Measurements from ENCODE around the gene PAX7.
"Not testable (repeated sequence)": the region's sequence is repeated elsewhere in the genome, so short reads cannot be mapped to it uniquely, and the experiment has no call there.

PAX7 gene

GRCh38 chr1:18630511-18631495 is at the start of gene PAX7:
Gene PAX7 (plus strand): TSS chr1:18630846. CDS start chr1:18631604, 758 bp downstream.
- peaks cover 42% of the 10 kb centered on the region for H3K4me1 ChIP-seq (ENCODE audit: control insufficient read depth, insufficient read depth, low read length)
- no peaks in the 10 kb centered on the region for H3K36me3 ChIP-seq (ENCODE audit: control insufficient read depth, insufficient read depth, low read length)
- peak within 1 kb of the TSS; percentile 49 for H3K27ac ChIP-seq (ENCODE audit: low read depth, low read length)
- H3K27me3 ChIP-seq (ENCODE audit: control insufficient read depth, insufficient read depth, low read length) = peaks cover 98% of the 10 kb centered on the region
- H3K4me3 ChIP-seq (ENCODE audit: low read depth, low read length) = peak within 1 kb of the TSS; percentile 61
- no peaks in the 10 kb centered on the region for H3K9me3 ChIP-seq (ENCODE audit: control insufficient read depth, insufficient read depth, low read length)
- H3K9ac ChIP-seq (ENCODE audit: low read depth, low read length) = no peak within 1 kb of the TSS

- H3K9me3 ChIP-seq (ENCODE audit: control insufficient read depth, insufficient read depth, low read length) = no peaks in the 10 kb centered on the region
- no peak overlapping the region for H3K9ac ChIP-seq (ENCODE audit: low read depth, low read length)
- H3K4me1 ChIP-seq (ENCODE audit: control insufficient read depth, insufficient read depth, low read length) = peaks cover 7% of the 10 kb centered on the region; the same call in 1 of the 2 replicates
- no peak overlapping the region for H3K4me3 ChIP-seq (ENCODE audit: low read depth, low read length)
- peaks cover 3% of the 10 kb centered on the region; the same call in 1 of the 2 replicates for H3K27me3 ChIP-seq (ENCODE audit: control insufficient read depth, insufficient read depth, low read length)
- no peaks in the 10 kb centered on the region for H3K36me3 ChIP-seq (ENCODE audit: control insufficient read depth, insufficient read depth, low read length)
- H3K27ac ChIP-seq (ENCODE audit: low read depth, low read length) = no peak overlapping the region
Measured at GRCh38 chr1:18581420-18581880, 49.2 kb upstream of the PAX7 start.

GRCh38 chr1:18582890-18583289 is 47.8 kb upstream of the PAX7 start:
- no peak overlapping the region for H3K27ac ChIP-seq (ENCODE audit: low read depth, low read length)
- H3K27me3 ChIP-seq (ENCODE audit: control insufficient read depth, insufficient read depth, low read length) = peaks cover 3% of the 10 kb centered on the region; the same call in 1 of the 2 replicates
- H3K9me3 ChIP-seq (ENCODE audit: control insufficient read depth, insufficient read depth, low read length) = no peaks in the 10 kb centered on the region
- peaks cover 7% of the 10 kb centered on the region; the same call in 1 of the 2 replicates for H3K4me1 ChIP-seq (ENCODE audit: control insufficient read depth, insufficient read depth, low read length)
- H3K36me3 ChIP-seq (ENCODE audit: control insufficient read depth, insufficient read depth, low read length) = no peaks in the 10 kb centered on the region
- no peak overlapping the region for H3K9ac ChIP-seq (ENCODE audit: low read depth, low read length)
- H3K4me3 ChIP-seq (ENCODE audit: low read depth, low read length) = no peak overlapping the region

GRCh38 chr1:18583326-18583941 is 47.2 kb upstream of the PAX7 start:
- peaks cover 3% of the 10 kb centered on the region; the same call in 1 of the 2 replicates for H3K27me3 ChIP-seq (ENCODE audit: control insufficient read depth, insufficient read depth, low read length)
- no peaks in the 10 kb centered on the region for H3K36me3 ChIP-seq (ENCODE audit: control insufficient read depth, insufficient read depth, low read length)
- no peak overlapping the region for H3K4me3 ChIP-seq (ENCODE audit: low read depth, low read length)
- H3K27ac ChIP-seq (ENCODE audit: low read depth, low read length) = no peak overlapping the region
- peaks cover 7% of the 10 kb centered on the region; the same call in 1 of the 2 replicates for H3K4me1 ChIP-seq (ENCODE audit: control insufficient read depth, insufficient read depth, low read length)
- H3K9me3 ChIP-seq (ENCODE audit: control insufficient read depth, insufficient read depth, low read length) = no peaks in the 10 kb centered on the region
- no peak overlapping the region for H3K9ac ChIP-seq (ENCODE audit: low read depth, low read length)

GRCh38 chr1:18586016-18586415 is 44.6 kb upstream of the PAX7 start:
- H3K36me3 ChIP-seq (ENCODE audit: control insufficient read depth, insufficient read depth, low read length); H3K9ac ChIP-seq (ENCODE audit: low read depth, low read length); H3K4me3 ChIP-seq (ENCODE audit: low read depth, low read length); H3K4me1 ChIP-seq (ENCODE audit: control insufficient read depth, insufficient read depth, low read length); H3K9me3 ChIP-seq (ENCODE audit: control insufficient read depth, insufficient read depth, low read length); H3K27me3 ChIP-seq (ENCODE audit: control insufficient read depth, insufficient read depth, low read length); H3K27ac ChIP-seq (ENCODE audit: low read depth, low read length): not testable (repeated sequence)

- Histone ChIP-seq H3K36me3 (ENCODE audit: control insufficient read depth, insufficient read depth, low read length) (no peaks in the 10 kb centered on the region), H3K27me3 (ENCODE audit: control insufficient read depth, insufficient read depth, low read length) (no peaks in the 10 kb centered on the region), H3K9me3 (ENCODE audit: control insufficient read depth, insufficient read depth, low read length) (no peaks in the 10 kb centered on the region), H3K4me3 (ENCODE audit: low read depth, low read length) (no peak overlapping the region), H3K27ac (ENCODE audit: low read depth, low read length) (no peak overlapping the region), H3K4me1 (ENCODE audit: control insufficient read depth, insufficient read depth, low read length) (peaks cover 7% of the 10 kb centered on the region; the same call in 1 of the 2 replicates), H3K9ac (ENCODE audit: low read depth, low read length) (no peak overlapping the region)
Measured at GRCh38 chr1:18588093-18588492, 42.6 kb upstream of the PAX7 start.

- H3K27ac ChIP-seq (ENCODE audit: low read depth, low read length) = no peak overlapping the region
- no peaks in the 10 kb centered on the region for H3K9me3 ChIP-seq (ENCODE audit: control insufficient read depth, insufficient read depth, low read length)
- H3K4me3 ChIP-seq (ENCODE audit: low read depth, low read length) = no peak overlapping the region
- H3K9ac ChIP-seq (ENCODE audit: low read depth, low read length) = no peak overlapping the region
- no peaks in the 10 kb centered on the region for H3K4me1 ChIP-seq (ENCODE audit: control insufficient read depth, insufficient read depth, low read length)
- peaks cover 11% of the 10 kb centered on the region; the same call in 1 of the 2 replicates for H3K27me3 ChIP-seq (ENCODE audit: control insufficient read depth, insufficient read depth, low read length)
- H3K36me3 ChIP-seq (ENCODE audit: control insufficient read depth, insufficient read depth, low read length) = no peaks in the 10 kb centered on the region
Measured at GRCh38 chr1:18592368-18592767, 38.3 kb upstream of the PAX7 start.

- H3K27ac ChIP-seq (ENCODE audit: low read depth, low read length) = no peak overlapping the region
Measured at GRCh38 chr1:18597160-18598042, 33.2 kb upstream of the PAX7 start.

GRCh38 chr1:18599086-18599485 is 31.6 kb upstream of the PAX7 start:
- Histone ChIP-seq H3K27me3 (ENCODE audit: control insufficient read depth, insufficient read depth, low read length) (peaks cover 11% of the 10 kb centered on the region; the same call in 1 of the 2 replicates), H3K9me3 (ENCODE audit: control insufficient read depth, insufficient read depth, low read length) (no peaks in the 10 kb centered on the region), H3K9ac (ENCODE audit: low read depth, low read length) (no peak overlapping the region), H3K4me1 (ENCODE audit: control insufficient read depth, insufficient read depth, low read length) (peaks cover 5% of the 10 kb centered on the region; the same call in 1 of the 2 replicates), H3K27ac (ENCODE audit: low read depth, low read length) (no peak overlapping the region), H3K4me3 (ENCODE audit: low read depth, low read length) (no peak overlapping the region), H3K36me3 (ENCODE audit: control insufficient read depth, insufficient read depth, low read length) (no peaks in the 10 kb centered on the region)

More at GRCh38 chr1:18597160-18598042, 33.2 kb upstream of the PAX7 start:
- Histone ChIP-seq H3K4me1 (ENCODE audit: control insufficient read depth, insufficient read depth, low read length) (no peaks in the 10 kb centered on the region), H3K9me3 (ENCODE audit: control insufficient read depth, insufficient read depth, low read length) (no peaks in the 10 kb centered on the region), H3K36me3 (ENCODE audit: control insufficient read depth, insufficient read depth, low read length) (no peaks in the 10 kb centered on the region), H3K27me3 (ENCODE audit: control insufficient read depth, insufficient read depth, low read length) (peaks cover 18% of the 10 kb centered on the region; the same call in 1 of the 2 replicates), H3K4me3 (ENCODE audit: low read depth, low read length) (no peak overlapping the region), H3K9ac (ENCODE audit: low read depth, low read length) (no peak overlapping the region)

GRCh38 chr1:18599704-18600103 is 30.9 kb upstream of the PAX7 start:
- Histone ChIP-seq H3K27me3 (ENCODE audit: control insufficient read depth, insufficient read depth, low read length) (peaks cover 11% of the 10 kb centered on the region; the same call in 1 of the 2 replicates), H3K4me1 (ENCODE audit: control insufficient read depth, insufficient read depth, low read length) (peaks cover 5% of the 10 kb centered on the region; the same call in 1 of the 2 replicates), H3K27ac (ENCODE audit: low read depth, low read length) (no peak overlapping the region), H3K4me3 (ENCODE audit: low read depth, low read length) (no peak overlapping the region), H3K9me3 (ENCODE audit: control insufficient read depth, insufficient read depth, low read length) (no peaks in the 10 kb centered on the region), H3K36me3 (ENCODE audit: control insufficient read depth, insufficient read depth, low read length) (no peaks in the 10 kb centered on the region), H3K9ac (ENCODE audit: low read depth, low read length) (no peak overlapping the region)
